ENCODE data around the gene RPS4Y2.

- TF ChIP-seq EP300 (IDR thresholded peaks at IDR 0.05) (no peak), CTCF (IDR thresholded peaks at IDR 0.05) (no peak), POLR2AphosphoS5 (IDR thresholded peaks at IDR 0.05) (no peak), POLR2A (IDR thresholded peaks at IDR 0.05) (no peak)
Measured at GRCh38 chrY:20765117-20765516, 9.2 kb downstream of the RPS4Y2 start.
